Endothelial cell (in vitro differentiated cells): ENCODE results near the gene FTO. TPM values are rescaled to one million over a fixed set of nuclear protein-coding genes. Genes with fewer than 3 reads are reported as not detected.

Source experiments
- DNase-seq: peaks from one replicate; pipeline ENCODE4 v3.0.0; 2021; ENCODE audit warnings: low spot score
- H3K27ac Mint-ChIP-seq: one replicate; pipeline ENCODE4 v1.8.0; 2021; ENCODE audit warnings: mixed read lengths, inconsistent platforms; ENCODE audit not compliant: unreplicated experiment
- H3K27me3 Mint-ChIP-seq: one replicate; pipeline ENCODE4 v1.8.0; 2021; ENCODE audit warnings: mild to moderate bottlenecking, moderate library complexity, mixed read lengths, inconsistent platforms; ENCODE audit not compliant: unreplicated experiment
- H3K36me3 Mint-ChIP-seq: one replicate; pipeline ENCODE4 v1.8.0; 2021; ENCODE audit warnings: mild to moderate bottlenecking, low read depth, mixed read lengths, inconsistent platforms; ENCODE audit not compliant: unreplicated experiment
- H3K4me1 Mint-ChIP-seq: one replicate; pipeline ENCODE4 v1.8.0; 2021; ENCODE audit warnings: mild to moderate bottlenecking, mixed read lengths, inconsistent platforms; ENCODE audit not compliant: unreplicated experiment
- H3K4me3 Mint-ChIP-seq: one replicate; pipeline ENCODE4 v1.8.0; 2021; ENCODE audit warnings: mild to moderate bottlenecking, mixed read lengths, inconsistent platforms; ENCODE audit not compliant: unreplicated experiment
- H3K9me3 Mint-ChIP-seq: one replicate; pipeline ENCODE4 v1.8.0; 2021; ENCODE audit warnings: mixed read lengths, inconsistent platforms; ENCODE audit not compliant: unreplicated experiment
- CTCF ChIP-seq: fragments of 200-600 bp; sonication (generic); IDR thresholded peaks from one replicate; pipeline ENCODE4 v1.5.0; 2021; ENCODE audit warnings: antibody characterized with exemption; ENCODE audit not compliant: unreplicated experiment
- total RNA-seq: library from RNA; stranded (reverse); fragmentation: NEBNext Ultra II Directional; extraction: Animal tissue kit (Norgen Biotek cat#: 25700); gene quantifications from one replicate; pipeline ENCODE4 v1.2.1, GENCODE V29; 2021; ENCODE audit not compliant: unreplicated experiment

Gene FTO
- total RNA-seq, 1 donor from 2014 or later: 83.8 TPM

DNA sequence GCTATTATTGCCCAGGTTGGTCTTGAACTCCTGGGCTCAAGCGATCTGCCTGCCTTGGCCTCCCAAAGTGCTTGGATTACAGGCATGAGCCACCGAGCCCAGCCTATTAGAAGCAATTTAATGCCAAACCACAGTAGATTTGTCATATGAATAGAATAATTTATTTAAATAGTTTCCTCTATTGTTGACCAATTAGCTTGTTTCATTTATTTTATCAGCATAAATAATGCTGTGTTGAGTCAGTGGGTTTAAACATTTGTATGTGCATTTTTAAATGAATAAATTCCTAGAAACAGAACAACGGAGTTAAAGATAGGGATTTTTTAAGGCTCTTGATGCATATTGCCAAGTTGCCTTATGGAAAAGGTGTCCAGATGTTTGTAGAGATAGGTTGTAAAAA, 26.7 kb downstream of the FTO start:
- no peak for TF ChIP-seq CTCF
- Mint-ChIP-seq H3K4me3 (no peak overlapping the region), H3K4me1 (peaks cover 9% of the 10 kb centered on the region), H3K27ac (no peak overlapping the region), H3K9me3 (no peaks in the 10 kb centered on the region), H3K27me3 (no peaks in the 10 kb centered on the region), H3K36me3 (no peaks in the 10 kb centered on the region)
- no peak for DNase-seq

- no peak for DNase-seq
- H3K27me3 Mint-ChIP-seq: no peaks in the 10 kb centered on the region
- H3K27ac Mint-ChIP-seq: no peak overlapping the region
- TF ChIP-seq CTCF: no peak
- no peaks in the 10 kb centered on the region for H3K9me3 Mint-ChIP-seq
- peaks cover 9% of the 10 kb centered on the region for H3K4me1 Mint-ChIP-seq
- H3K4me3 Mint-ChIP-seq: no peak overlapping the region
- H3K36me3 Mint-ChIP-seq: no peaks in the 10 kb centered on the region
Measured at GRCh38 chr16:53732296-53732929, 28.5 kb downstream of the FTO start.

DNA sequence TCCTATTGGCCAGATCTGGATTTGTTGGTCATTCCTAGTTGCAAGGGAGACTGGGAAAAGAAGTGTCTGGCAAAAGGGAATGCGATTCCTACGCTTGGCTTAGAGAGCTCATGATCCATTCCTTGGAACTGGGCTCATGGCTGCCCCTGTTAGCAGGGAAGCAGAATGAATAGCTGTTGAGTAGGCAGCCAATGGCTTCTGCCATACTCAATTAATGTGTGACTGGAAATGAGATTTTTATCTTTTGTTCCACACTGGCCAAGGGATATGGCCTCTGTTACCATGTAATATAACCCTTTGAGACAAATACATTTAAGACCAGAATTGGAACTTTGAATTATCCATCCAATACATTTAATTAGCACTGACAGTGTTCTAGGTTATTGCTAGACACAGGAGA, 31.0 kb downstream of the FTO start:
- Mint-ChIP-seq H3K36me3 (no peaks in the 10 kb centered on the region), H3K27ac (no peak overlapping the region), H3K27me3 (no peaks in the 10 kb centered on the region), H3K4me3 (no peak overlapping the region), H3K9me3 (no peaks in the 10 kb centered on the region), H3K4me1 (peaks cover 9% of the 10 kb centered on the region)
- no peak for DNase-seq
- no peak for TF ChIP-seq CTCF

DNA sequence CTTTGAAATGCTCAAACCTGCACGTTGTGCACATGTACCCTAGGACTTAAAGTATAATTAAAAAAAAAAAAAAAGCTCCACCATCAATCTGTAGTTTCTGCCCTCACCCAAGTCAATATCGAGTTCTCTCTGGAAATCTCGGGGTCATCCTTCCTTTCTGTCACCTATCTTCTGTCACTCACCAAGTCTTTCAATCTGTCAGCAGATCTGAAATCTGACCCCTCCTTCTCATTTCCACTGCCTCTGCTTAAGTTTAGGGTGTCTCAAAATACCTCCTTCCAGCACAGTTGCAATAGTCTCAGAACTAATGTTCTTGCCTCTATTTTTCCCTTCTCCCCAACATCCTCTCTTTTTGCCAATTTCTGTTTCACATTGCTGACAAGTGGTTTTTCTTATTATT, 32.3 kb downstream of the FTO start:
- no peak overlapping the region for H3K4me3 Mint-ChIP-seq
- H3K27ac Mint-ChIP-seq: no peak overlapping the region
- no peak for TF ChIP-seq CTCF
- H3K4me1 Mint-ChIP-seq: peaks cover 9% of the 10 kb centered on the region
- no peaks in the 10 kb centered on the region for H3K36me3 Mint-ChIP-seq
- no peaks in the 10 kb centered on the region for H3K27me3 Mint-ChIP-seq
- DNase-seq: no peak
- no peaks in the 10 kb centered on the region for H3K9me3 Mint-ChIP-seq

DNA sequence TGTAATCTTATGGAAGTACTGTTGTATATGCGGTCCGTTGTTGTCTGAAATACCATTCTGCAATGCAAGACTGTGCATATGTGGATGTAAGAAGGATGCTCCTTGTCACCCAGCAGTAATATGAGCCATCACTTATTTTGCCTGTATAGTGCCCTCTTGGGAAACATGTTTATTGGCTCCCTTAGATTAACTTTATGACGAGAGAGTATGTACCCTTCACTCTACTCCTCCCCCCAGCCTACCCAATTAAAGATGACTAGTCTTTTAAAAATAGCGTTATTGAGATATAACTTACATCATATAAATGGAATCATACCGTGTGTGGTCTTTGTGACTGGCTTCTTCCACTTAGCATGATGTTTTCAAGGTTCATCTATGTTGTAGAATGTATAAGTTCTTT, 33.6 kb downstream of the FTO start:
- no peak for TF ChIP-seq CTCF
- H3K27me3 Mint-ChIP-seq: no peaks in the 10 kb centered on the region
- H3K4me3 Mint-ChIP-seq: no peak overlapping the region
- H3K27ac Mint-ChIP-seq: no peak overlapping the region
- no peak for DNase-seq
- H3K4me1 Mint-ChIP-seq: peaks cover 5% of the 10 kb centered on the region
- no peaks in the 10 kb centered on the region for H3K9me3 Mint-ChIP-seq
- no peaks in the 10 kb centered on the region for H3K36me3 Mint-ChIP-seq
